K562 (cell line): ENCODE measurements around the gene RAP1A. TPM values are rescaled to one million over a fixed set of nuclear protein-coding genes. Genes with fewer than 3 reads are reported as not detected.

ENCODE experiments used
- E2F8 ChIP-seq: fragments of 450-650 bp; IDR thresholded peaks from 2 replicates; pipeline ENCODE4 v1.7.1; 2018; ENCODE audit warnings: mild to moderate bottlenecking, low read depth; ENCODE audit not compliant: partially characterized antibody
- NCOA2 ChIP-seq, 2 experiments: fragments of 450-650 bp; IDR thresholded peaks; 2 replicates each; pipeline ENCODE4 v1.6.1; 2018; ENCODE audit warnings: mild to moderate bottlenecking in 2 of 2, moderate library complexity in 1 of 2; ENCODE audit not compliant: partially characterized antibody in 2 of 2
- NFATC3 ChIP-seq: fragments of 450-650 bp; IDR thresholded peaks from 2 replicates; pipeline ENCODE4 v1.6.1; 2017; ENCODE audit warnings: mild to moderate bottlenecking
- OTX1 ChIP-seq: fragments of 450-650 bp; formaldehyde crosslinking; IDR thresholded peaks from 2 replicates; pipeline ENCODE4 v1.4.0; 2022; ENCODE audit warnings: mild to moderate bottlenecking
- SMC3 ChIP-seq: conservative IDR thresholded peaks from 2 replicates; pipeline ENCODE4 v1.6.1; 2011; ENCODE audit warnings: low read depth, low read length, improper control_type of control experiment; ENCODE audit not compliant: insufficient read depth
- polyA plus RNA-seq, 8 experiments: library from polyadenylated mRNA; depleted of rRNA in 4 of 8; stranded (reverse) in 5 of 8; unstranded in 3 of 8; fragments of >200 nt; fragmentation: Nextera tagmentation in 2 of 8; fragmentation: Illumina TruSeq in 1 of 8; extraction: Ambion mirVana in 2 of 8; extraction: Trizol in 1 of 8; gene quantifications; 2 replicates each; pipeline versions ENCODE4 v1.2.1 to v1.2.3, GENCODE V29; 2011 to 2014; ENCODE audit warnings: inconsistent platforms in 1 of 8, missing spikeins in 1 of 8
- total RNA-seq, 7 experiments: library from RNA; depleted of rRNA in 6 of 7; stranded (reverse); fragments of >200 nt in 6 of 7; fragmentation: Illumina TruSeq in 2 of 7; extraction: Trizol in 2 of 7; gene quantifications; 2 replicates each; pipeline versions ENCODE4 v1.2.1 to v1.2.3, GENCODE V29; 2011 to 2021; ENCODE audit warnings: low replicate concordance in 1 of 7
- TF ChIP-seq, protein P1 (sequence below): fragments of 250-450 bp; sonication (Bioruptor Pico); IDR thresholded peaks from 2 replicates; pipeline ENCODE4 v1.9.0; 2021; ENCODE audit warnings: mild to moderate bottlenecking, inconsistent platforms
- TF ChIP-seq, protein P2 (sequence below): sonication (generic); formaldehyde crosslinking; IDR thresholded peaks from 2 replicates; pipeline ENCODE4 v1.8.1; 2023; ENCODE audit warnings: mild to moderate bottlenecking, missing genetic modification reagents, moderate library complexity
- TF ChIP-seq, protein P3 (sequence below), 2 experiments: fragments of 450-650 bp in 1 of 2; IDR thresholded peaks; 2 replicates each; pipeline ENCODE4 v1.6.1; 2011 to 2017; ENCODE audit warnings: low read depth in 2 of 2, antibody characterized with exemption in 1 of 2, borderline replicate concordance in 1 of 2, low read length in 1 of 2, mild to moderate bottlenecking in 1 of 2, mixed read lengths in 1 of 2; ENCODE audit not compliant: control insufficient read depth in 1 of 2
- TF ChIP-seq, protein P4 (sequence below): sonication (generic); formaldehyde crosslinking; IDR thresholded peaks from 2 replicates; pipeline ENCODE4 v1.9.0; 2022; ENCODE audit warnings: mild to moderate bottlenecking, missing genetic modification reagents
- TF ChIP-seq, protein P5 (sequence below): fragments of 250-450 bp; sonication (Bioruptor Pico); IDR thresholded peaks from 2 replicates; pipeline ENCODE4 v1.4.0; 2020; ENCODE audit warnings: mild to moderate bottlenecking
- TF ChIP-seq, protein P6 (sequence below): fragments of 250-450 bp; sonication (Bioruptor Pico); IDR thresholded peaks from 2 replicates; pipeline ENCODE4 v1.8.0; 2021; ENCODE audit warnings: borderline replicate concordance, mild to moderate bottlenecking, moderate library complexity; ENCODE audit not compliant: poor library complexity, severe bottlenecking

The RAP1A gene
- total and polyA plus RNA-seq, 9 of the 15 experiments (the other 6 are each of a cell fraction or from before 2014, with no cell fraction given): 13.4 to 86.2 (median 32.5) TPM

DNA sequence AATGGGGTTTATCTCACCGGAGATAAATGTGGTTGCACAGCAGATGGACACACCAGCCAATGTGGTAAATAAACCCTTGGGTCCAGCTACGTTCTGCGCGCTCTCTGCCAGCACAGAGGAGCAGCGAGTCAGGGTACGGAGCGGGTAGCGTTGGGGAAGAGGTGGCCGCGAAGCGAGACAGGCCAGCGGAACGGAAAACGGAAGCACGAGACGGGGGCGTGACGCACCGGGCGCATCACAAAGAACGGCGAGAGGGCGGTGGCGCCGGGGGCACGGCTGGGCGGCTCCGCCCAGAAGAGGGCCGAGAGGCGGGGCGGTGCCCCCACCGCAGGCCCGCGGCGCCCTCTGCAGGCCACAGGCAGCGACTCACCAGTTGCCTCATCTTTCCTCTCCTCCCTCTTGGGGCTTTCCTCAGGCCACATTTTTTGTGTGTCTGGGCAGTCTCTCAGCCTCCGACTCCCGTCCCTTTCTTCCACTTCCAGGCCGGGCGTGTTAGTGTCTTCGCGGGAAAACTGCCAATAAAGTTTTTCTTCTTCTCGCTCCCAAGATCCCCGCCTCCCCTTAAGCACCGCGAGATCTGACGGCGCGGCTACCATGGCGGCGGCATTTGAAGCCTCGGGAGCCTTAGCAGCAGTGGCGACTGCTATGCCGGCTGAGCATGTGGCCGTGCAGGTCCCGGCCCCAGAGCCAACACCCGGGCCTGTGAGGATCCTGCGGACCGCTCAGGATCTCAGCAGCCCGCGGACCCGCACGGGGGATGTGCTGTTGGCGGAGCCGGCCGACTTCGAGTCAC, 135.9 kb downstream of the RAP1A start, which contains the start of gene DDX20 (continued):
- TF ChIP-seq, protein P1, sequence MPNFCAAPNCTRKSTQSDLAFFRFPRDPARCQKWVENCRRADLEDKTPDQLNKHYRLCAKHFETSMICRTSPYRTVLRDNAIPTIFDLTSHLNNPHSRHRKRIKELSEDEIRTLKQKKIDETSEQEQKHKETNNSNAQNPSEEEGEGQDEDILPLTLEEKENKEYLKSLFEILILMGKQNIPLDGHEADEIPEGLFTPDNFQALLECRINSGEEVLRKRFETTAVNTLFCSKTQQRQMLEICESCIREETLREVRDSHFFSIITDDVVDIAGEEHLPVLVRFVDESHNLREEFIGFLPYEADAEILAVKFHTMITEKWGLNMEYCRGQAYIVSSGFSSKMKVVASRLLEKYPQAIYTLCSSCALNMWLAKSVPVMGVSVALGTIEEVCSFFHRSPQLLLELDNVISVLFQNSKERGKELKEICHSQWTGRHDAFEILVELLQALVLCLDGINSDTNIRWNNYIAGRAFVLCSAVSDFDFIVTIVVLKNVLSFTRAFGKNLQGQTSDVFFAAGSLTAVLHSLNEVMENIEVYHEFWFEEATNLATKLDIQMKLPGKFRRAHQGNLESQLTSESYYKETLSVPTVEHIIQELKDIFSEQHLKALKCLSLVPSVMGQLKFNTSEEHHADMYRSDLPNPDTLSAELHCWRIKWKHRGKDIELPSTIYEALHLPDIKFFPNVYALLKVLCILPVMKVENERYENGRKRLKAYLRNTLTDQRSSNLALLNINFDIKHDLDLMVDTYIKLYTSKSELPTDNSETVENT (CRISPR knock-in tag): no peak; the same call in 1 of the 2 replicates
- TF ChIP-seq NFATC3 (0 out of 2 replicates have a peak, but pooled peaks have one; percentile 15), SMC3 (peak; percentile 58), OTX1 (peak; percentile 73; the same call in 1 of the 2 replicates), E2F8 (peak; percentile 100), NCOA2 (IDR thresholded peaks at IDR 0.05; ENCODE audit: partially characterized antibody in 2 of 2) (no peak)
- TF ChIP-seq, protein P2, sequence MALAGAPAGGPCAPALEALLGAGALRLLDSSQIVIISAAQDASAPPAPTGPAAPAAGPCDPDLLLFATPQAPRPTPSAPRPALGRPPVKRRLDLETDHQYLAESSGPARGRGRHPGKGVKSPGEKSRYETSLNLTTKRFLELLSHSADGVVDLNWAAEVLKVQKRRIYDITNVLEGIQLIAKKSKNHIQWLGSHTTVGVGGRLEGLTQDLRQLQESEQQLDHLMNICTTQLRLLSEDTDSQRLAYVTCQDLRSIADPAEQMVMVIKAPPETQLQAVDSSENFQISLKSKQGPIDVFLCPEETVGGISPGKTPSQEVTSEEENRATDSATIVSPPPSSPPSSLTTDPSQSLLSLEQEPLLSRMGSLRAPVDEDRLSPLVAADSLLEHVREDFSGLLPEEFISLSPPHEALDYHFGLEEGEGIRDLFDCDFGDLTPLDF (CRISPR knock-in tag): peak; percentile 87
- TF ChIP-seq, protein P3, sequence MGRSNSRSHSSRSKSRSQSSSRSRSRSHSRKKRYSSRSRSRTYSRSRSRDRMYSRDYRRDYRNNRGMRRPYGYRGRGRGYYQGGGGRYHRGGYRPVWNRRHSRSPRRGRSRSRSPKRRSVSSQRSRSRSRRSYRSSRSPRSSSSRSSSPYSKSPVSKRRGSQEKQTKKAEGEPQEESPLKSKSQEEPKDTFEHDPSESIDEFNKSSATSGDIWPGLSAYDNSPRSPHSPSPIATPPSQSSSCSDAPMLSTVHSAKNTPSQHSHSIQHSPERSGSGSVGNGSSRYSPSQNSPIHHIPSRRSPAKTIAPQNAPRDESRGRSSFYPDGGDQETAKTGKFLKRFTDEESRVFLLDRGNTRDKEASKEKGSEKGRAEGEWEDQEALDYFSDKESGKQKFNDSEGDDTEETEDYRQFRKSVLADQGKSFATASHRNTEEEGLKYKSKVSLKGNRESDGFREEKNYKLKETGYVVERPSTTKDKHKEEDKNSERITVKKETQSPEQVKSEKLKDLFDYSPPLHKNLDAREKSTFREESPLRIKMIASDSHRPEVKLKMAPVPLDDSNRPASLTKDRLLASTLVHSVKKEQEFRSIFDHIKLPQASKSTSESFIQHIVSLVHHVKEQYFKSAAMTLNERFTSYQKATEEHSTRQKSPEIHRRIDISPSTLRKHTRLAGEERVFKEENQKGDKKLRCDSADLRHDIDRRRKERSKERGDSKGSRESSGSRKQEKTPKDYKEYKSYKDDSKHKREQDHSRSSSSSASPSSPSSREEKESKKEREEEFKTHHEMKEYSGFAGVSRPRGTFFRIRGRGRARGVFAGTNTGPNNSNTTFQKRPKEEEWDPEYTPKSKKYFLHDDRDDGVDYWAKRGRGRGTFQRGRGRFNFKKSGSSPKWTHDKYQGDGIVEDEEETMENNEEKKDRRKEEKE (IDR thresholded peaks at IDR 0.05; ENCODE audit: borderline replicate concordance in 1 of 2, control insufficient read depth in 1 of 2, low read depth in 2 of 2, low read length in 1 of 2): 0 out of 4 replicates have a peak, but pooled peaks of 1 of the 2 experiments have one; percentile 3
- TF ChIP-seq, protein P4, sequence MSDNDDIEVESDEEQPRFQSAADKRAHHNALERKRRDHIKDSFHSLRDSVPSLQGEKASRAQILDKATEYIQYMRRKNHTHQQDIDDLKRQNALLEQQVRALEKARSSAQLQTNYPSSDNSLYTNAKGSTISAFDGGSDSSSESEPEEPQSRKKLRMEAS (CRISPR knock-in tag): peak; percentile 81
- TF ChIP-seq, protein P5, sequence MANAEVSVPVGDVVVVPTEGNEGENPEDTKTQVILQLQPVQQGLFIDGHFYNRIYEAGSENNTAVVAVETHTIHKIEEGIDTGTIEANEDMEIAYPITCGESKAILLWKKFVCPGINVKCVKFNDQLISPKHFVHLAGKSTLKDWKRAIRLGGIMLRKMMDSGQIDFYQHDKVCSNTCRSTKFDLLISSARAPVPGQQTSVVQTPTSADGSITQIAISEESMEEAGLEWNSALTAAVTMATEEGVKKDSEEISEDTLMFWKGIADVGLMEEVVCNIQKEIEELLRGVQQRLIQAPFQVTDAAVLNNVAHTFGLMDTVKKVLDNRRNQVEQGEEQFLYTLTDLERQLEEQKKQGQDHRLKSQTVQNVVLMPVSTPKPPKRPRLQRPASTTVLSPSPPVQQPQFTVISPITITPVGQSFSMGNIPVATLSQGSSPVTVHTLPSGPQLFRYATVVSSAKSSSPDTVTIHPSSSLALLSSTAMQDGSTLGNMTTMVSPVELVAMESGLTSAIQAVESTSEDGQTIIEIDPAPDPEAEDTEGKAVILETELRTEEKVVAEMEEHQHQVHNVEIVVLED (CRISPR knock-in tag): peak; percentile 79
- TF ChIP-seq, protein P6, sequence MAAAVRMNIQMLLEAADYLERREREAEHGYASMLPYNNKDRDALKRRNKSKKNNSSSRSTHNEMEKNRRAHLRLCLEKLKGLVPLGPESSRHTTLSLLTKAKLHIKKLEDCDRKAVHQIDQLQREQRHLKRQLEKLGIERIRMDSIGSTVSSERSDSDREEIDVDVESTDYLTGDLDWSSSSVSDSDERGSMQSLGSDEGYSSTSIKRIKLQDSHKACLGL (CRISPR knock-in tag): peak; percentile 54
